Measurements from ENCODE around the gene ACTL6B.

ACTL6B gene

DNA sequence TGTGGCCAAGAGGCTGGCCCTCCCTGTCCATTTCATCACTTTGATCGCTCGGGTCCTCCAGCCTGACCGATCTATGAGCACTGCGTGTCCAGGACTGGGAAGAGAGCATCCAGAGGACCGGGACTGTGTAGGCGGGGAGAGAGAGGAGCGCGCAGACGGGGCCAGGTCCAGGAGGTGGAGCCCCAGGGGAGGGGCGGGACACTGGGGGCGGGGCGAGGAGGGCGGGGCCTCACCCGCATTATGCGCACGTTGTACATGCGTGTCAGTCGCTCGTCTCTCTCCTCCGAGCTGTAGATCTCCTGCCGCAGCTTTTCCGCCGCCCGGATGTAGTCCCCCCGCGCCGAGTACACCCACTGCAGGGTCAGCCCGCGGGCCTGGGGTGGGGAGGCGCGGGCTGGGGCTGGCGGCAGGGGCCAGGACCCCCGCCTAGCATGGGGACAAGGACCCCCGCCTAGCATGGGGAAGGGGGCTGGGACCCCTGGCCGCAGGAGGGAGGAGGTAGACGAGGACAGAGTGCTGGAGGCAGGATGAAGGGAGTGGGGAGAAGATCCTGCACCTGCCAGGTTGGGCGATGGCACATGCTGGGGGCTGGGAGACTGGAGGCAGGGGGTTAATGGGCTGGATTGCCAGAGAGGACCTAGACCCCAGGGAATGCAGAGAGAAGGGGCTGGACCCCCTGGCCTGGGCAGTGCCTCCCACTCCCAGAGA, 29.6 kb downstream of the ACTL6B start:
- DNase-seq (ENCODE audit: low read depth): peak; percentile 77

DNA sequence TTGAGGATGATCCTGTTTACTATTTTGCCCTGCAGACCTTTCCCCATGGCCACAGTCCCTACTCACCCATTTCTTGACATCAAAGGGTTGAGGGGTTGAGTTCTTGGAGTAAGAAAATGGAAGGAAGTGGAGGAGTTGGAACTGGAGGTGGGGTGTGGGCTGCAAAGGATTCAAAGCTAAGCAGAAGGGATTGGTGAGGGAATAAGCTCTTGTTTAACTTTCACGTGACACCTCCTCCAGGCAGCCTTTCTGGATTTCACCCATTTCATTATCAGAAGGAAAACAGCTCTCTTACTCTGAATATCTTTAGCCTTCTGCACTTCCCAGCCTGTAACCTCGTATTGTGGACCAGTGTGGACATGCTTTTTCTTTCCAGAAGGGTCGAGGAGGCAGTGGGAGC, 30.2 kb downstream of the ACTL6B start:
- DNase-seq (ENCODE audit: low read depth): no peak

DNA sequence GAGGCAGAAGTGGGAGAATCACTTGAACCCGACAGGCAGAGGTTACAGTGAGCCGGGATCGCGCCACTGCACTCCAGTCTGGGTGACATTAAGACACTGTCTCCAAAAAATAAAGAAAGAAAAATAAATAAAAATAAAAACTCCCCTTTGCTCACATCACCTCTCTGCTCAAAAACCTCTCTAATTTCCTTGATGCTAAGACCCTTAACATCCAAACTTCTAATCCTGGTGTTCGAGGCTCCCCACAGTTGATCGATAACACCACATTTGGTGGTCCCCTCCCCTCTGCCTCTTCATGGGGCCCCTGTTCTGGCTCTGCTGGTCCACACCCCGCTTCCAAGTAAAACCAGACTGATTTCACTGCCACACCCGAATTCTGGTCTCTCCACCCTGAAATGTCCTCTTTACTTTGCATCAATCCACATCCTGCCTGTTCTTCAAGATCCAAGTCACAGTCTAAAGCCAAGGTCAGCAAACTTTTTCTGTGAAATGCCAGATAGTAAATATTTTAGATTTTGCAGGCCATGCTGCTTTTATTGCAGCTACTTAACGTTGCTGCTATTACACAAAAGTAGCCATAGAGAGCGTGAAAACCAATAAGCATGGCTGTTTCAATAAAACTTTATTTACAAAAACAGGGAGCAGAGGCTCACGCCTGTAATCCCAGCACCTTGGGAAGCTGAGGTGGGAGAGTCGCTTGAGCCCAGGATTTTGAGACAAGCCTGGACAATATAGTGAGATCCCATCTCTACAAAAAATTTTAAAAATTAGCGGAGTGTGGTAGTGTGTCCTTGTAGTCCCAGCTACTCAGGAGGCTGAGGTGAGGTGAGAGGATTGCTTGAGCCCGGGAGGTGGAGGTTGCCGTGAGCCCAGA, 32.1 kb downstream of the ACTL6B start:
- no peak for DNase-seq (ENCODE audit: low read depth)

DNA sequence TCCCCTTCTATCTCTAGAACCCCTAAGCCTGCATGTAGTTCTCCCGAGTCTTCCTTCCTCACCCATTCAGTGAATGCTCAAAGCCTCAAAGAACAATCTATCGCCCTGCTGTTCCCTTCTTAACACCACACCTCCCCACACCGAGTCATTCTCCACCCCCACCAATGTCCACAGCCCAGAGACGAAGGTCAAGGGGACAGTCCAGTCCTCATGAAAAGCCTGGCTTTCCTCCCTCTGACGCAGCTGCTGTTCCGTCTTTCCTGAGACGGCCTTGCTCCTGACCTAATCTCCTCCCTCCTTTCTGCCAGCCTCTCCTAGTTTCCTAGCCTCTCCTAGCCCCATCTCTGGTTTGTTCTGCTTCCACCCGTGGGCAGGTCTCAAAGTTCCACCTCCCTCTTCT, 34.7 kb downstream of the ACTL6B start:
- DNase-seq (ENCODE audit: low read depth): no peak

- DNase-seq (ENCODE audit: low read depth): no peak
These were observed 35.4 kb downstream of the ACTL6B start for GRCh38 chr7:100620804-100621203.

GRCh38 chr7:100620239-100620638, 36.0 kb downstream of the ACTL6B start:
- no peak for DNase-seq (ENCODE audit: low read depth)

DNA sequence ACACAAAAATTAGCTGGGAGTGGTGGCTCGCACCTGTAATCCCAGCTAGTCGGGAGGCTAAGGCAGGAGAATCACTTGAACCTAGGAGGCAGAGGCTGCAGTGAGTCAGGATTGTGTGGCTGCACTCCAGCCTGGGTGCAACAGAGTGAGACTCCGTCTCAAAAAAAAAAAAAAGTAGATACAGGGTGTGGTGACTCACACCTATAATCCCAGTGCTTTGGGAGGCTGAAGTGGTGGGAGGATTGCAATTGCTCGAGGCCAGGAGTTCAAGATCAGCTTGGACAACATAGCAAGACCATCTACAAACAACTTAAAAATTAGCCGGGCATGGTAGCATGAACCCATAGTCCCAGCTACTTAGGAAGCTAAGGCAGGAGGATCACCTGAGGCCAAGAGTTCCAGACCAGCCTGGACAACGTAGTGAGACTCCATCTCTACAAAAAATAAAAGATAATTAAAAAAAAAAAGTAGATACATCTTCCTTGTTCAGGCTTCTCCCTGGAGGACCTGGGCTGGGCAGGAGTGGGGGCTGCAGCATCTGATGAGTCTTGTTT, 41.9 kb downstream of the ACTL6B start:
- no peak for DNase-seq (ENCODE audit: low read depth)

DNA sequence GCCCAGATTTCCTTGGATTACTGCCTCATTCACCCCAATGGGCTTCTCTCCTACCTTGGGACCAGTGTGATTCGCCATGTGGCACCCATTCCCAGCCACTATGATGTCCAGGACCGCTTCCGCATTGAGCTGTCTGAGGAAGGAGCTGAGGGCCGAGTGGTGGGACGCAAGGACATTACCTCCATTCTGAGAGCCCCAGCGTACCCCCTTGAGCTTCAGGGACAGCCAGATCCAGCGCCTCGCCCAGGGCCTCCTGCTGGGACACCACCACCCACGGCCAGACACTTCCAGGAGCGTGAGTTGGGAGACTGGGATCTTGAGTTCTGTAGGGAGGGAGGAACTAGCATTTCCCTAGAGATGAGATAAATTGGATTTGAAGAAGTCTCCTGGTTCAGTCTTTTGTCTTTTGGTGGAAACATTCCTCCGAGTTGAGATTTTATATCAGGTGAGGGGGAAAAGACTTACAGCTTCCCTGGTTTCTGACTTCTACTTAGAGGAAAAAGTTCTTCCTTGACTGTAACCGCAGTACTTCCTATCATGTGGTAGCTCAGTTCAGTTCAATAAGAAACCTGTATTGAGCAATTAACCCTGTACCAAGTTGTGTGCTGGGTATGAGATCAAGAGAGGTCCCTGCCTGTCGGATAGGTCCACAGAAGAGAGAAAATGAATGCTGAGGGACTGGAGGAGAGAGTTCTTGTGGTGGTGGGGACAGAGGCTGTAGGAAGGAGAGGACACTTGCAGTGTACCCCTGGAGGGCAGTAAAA, 42.7 kb downstream of the ACTL6B start:
- DNase-seq (ENCODE audit: low read depth): no peak

GRCh38 chr7:100612730-100613390, 43.4 kb downstream of the ACTL6B start:
- DNase-seq (ENCODE audit: low read depth): no peak

GRCh38 chr7:100611983-100612729, 44.1 kb downstream of the ACTL6B start, which contains the start of gene MOSPD3:
MOSPD3 (plus strand) TSS chr7:100612540; CDS start chr7:100612792, 252 bp downstream.
- DNase-seq (ENCODE audit: low read depth): peak; percentile 94

DNA sequence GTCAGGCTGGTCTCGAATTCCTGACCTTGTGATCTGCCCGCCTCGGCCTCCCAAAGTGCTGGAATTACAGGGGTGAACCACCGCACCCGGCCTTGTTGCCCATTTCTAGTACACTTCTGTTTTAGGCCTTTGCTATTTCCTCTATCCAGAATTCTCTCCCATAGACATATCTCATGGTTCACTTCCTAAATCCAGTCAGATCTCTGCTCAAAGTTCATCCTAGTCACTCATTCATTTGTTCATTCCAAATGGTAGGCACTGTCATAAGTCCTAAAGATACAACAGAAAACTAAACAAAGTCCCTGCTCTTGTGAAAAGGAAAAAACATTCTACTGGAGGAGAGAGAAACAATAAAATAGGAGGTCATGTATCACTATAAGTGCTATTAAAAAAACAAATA, 46.3 kb downstream of the ACTL6B start:
- no peak for DNase-seq (ENCODE audit: low read depth)

DNA sequence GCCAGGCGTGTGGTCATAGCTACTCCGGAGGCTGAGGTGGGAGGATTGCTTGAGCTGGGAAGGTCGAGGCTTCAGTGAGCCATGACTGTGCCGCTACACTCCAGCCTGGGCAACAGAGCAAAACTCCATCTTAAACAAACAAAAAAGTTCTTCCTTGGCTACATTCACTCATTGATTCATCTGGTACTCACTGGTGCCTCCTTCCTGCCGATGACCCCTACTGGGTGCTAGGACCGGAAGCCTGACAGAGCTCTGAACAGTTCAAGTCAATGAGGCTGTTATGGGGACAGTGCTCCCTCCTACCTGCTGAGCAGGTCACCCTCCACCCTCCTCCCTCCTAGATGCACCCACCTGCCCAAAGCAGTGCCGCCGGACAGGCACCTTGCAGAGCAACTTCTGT, 49.1 kb downstream of the ACTL6B start:
- no peak for DNase-seq (ENCODE audit: low read depth)

GRCh38 chr7:100606313-100606712, 49.9 kb downstream of the ACTL6B start:
- no peak for DNase-seq (ENCODE audit: low read depth)

DNA sequence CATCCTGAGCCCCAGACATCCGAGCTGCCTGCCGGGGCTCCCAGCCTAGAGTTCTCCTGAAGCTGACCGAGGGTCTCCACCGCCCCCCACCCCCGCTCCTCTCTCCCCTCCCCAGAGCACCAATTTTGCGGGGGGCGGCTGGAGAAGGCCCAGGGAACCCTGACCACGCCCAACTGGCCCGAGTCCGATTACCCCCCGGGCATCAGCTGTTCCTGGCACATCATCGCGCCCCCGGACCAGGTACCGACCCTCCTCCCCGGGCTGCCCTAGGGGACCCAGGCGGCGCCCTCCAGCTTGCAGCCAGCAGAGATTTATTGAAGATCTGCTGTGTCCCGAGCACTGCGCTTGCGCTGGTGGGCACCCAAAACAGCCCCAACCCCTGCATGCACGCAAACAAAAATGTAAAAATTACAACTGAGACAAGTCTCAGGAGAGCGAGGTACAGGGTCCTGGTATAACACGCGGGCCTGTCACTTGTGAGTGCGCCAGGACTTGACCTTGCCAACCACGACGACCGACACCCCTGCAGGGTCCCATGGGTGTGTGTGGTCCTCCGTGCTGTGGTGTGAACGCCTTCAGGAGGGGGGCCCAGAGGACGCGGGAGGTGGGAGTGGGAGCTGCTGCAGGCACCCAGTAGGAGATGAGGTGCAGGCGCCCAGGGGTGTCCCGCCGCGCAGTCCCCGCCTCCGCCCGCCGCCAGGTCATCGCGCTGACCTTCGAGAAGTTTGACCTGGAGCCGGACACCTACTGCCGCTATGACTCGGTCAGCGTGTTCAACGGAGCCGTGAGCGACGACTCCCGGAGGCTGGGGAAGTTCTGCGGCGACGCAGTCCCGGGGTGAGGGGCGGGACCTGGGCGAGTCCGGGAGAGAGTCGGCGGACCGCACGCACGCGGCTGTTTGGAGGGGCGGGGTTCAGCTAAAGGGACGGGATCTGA, 51.0 kb downstream of the ACTL6B start:
- no peak for DNase-seq (ENCODE audit: low read depth)

DNA sequence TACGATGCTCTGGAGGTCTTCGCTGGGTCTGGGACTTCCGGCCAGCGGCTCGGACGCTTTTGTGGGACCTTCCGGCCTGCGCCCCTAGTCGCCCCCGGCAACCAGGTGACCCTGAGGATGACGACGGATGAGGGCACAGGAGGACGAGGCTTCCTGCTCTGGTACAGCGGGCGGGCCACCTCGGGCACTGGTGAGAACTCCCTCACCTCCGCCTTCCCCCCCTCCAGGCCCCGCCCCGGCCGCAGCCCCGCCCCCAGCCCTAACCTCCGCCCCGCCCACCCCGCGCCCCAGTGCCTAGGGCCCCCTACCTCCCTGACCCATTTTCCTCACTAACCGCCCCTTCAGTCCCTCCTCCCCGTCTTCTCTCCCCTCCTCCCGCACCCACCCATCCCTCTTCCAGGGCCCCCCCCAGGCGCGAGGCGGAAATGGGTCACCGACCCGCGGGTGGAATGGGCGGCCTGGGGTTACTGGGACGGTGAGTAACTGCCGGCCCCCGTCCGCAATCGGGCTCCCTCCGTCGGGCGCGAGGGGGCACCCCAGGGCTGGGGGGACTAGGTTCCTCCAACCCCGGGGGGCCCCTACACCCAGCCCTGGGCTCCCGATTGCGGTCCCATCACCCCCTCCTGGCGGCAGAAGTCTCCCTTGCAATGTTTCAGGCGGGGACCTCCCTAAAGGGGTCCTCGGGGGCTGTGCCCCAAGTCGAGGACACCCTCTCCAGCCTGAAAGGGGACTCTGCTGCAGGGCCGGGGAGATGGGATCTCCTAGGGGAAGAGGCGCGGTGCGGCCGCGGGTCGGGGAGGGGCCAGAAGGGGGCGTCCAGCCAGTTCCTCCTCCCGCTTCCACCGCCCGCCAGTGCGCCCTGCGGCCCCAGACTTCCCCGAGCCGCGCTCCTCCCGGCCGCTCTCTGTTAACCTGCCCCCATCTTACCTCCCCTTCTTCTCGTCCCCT, 51.9 kb downstream of the ACTL6B start:
- peak; percentile 75 for DNase-seq (ENCODE audit: low read depth)

DNA sequence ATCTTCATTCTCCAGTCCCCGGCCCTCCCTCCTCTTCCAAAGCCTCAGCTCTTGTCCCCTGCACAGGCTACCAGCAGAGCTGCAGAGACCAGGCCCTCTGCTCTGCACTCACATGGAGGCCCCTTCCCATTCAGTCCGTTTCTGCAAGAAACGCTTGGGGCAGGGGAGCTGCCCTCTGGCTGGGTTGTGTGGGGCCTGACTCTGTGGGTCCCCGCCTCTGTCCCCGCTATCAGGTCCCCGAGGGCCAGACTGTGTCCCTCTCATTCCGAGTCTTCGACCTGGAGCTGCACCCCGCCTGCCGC, 52.6 kb downstream of the ACTL6B start:
- DNase-seq (ENCODE audit: low read depth): no peak

GRCh38 chr7:100602889-100603725, 53.1 kb downstream of the ACTL6B start:
- no peak for DNase-seq (ENCODE audit: low read depth)

DNA sequence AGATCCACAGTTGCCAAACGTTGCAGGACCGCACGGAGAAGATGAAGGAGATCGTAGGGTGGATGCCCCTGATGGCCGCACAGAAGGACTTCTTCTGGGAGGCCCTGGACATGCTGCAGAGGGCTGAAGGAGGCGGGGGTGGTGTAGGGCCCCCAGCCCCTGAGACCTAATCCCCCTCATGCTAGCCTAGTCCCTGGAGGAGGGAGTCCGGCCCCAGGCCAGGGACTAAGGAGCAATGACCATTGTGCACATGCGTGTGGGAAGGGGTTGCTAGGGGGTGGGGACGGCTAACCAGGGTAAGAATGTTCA, 55.6 kb downstream of the ACTL6B start:
- DNase-seq (ENCODE audit: low read depth): no peak
